GM21723 (cell line): ENCODE data around the gene OR12D2.
"Not testable (repeated sequence)": the region's sequence is repeated elsewhere in the genome, so short reads cannot be mapped to it uniquely, and the experiment has no call there.

Experiments used
- ATAC-seq: cut with Tn5 transposase; IDR thresholded peaks from one replicate; pipeline ENCODE4 v1.9.1; 2021; ENCODE audit warnings: mild to moderate bottlenecking, moderate library complexity; ENCODE audit not compliant: unreplicated experiment

The OR12D2 gene, protein sequence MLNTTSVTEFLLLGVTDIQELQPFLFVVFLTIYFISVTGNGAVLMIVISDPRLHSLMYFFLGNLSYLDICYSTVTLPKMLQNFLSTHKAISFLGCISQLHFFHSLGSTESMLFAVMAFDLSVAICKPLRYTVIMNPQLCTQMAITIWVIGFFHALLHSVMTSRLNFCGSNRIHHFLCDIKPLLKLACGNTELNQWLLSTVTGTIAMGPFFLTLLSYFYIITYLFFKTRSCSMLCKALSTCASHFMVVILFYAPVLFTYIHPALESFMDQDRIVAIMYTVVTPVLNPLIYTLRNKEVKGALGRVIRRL

GRCh38 chr6:29395331-29395730 is at the start of gene OR12D2:
TSS of gene OR12D2 (plus strand) at chr6:29395631. CDS start at chr6:29396700, 1,069 bp downstream.
- no peak for ATAC-seq

DNA sequence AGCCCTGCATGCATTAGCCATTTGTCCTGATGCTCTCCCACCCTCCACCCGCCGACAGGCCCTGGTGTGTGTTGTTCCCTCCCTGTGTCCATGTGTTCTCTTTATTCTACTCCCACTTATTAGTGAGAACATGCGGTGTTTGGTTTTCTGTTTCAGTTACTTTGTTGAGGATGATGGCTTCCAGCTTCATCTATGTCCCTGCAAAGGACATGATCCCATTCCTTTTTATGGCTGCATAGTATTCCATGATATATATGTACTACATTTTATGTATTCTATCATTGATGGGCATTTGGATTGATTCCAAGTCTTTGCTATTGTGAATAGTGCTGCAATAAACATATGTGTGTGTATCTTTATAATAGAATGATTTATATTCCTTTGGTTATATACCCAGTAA is 46.1 kb upstream of the OR12D2 start:
- ATAC-seq = not testable (repeated sequence)

DNA sequence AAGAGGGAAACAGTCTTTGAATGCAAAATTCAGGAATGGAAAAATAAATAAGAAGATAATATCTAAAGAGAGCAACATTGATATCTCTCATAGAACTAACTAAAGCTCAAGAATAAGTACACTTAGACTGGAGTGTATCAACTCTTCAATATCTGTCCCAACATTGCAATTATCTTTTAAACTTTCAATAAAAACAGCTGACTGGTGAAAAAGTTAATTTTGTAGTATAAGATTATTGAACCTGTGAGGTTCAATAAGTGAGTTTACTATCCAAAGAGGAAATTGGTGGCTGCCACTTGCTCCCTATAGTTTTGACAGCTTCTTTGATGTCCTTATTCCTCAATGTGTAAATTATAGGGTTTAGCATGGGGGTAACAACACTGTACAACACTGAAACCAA is 40.5 kb upstream of the OR12D2 start:
- no peak for ATAC-seq

GRCh38 chr6:29355603-29356002 is 39.8 kb upstream of the OR12D2 start:
- ATAC-seq = no peak

GRCh38 chr6:29368765-29369164 is 26.7 kb upstream of the OR12D2 start, which contains the start of gene OR5V1:
TSS of gene OR5V1 (minus strand) at chr6:29368865. CDS start at chr6:29356195, 12,670 bp downstream.
- ATAC-seq = no peak

DNA sequence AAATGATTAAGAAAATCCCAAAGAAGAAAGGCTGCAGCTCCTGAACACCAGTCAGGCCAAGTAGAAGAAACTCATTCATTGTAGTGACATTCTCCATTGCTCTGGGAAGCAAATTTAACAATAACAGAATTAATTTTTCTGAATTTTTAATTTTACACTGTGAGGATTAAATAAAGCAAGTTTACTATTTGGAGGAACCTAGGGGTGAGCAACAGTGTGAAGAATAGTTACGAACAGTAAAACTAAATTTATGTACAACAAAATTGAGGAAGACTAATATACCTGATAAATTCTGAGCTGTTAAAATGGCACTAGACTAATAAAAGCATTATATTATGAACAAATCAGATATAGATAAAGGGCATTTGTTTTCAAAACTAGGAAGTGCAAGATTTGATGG is 20.2 kb upstream of the OR12D2 start, which contains the start of gene OR12D3:
TSS of gene OR12D3 (minus strand) at position 101 of the 400 bp plus-strand sequence. CDS start at position 97, 4 bp downstream.
- ATAC-seq = no peak

DNA sequence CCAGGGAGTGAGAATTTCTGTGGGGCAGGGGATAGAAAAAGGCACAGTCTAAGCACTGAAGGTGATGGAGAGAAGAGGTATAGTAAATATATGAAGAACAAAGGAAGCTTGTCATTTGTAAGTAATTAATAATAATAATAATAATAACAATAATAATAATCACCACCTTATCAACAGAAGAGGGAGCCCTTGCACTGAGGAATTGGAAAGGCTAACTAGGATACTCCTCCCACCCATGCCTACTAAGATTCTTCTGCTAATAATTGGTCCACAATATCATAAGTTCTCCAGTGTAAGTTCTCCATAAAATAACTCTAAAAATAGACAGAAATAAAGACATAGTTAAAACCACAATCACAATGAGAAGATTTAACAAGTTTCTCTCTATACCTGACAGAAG is 19.4 kb upstream of the OR12D2 start:
- ATAC-seq = no peak

DNA sequence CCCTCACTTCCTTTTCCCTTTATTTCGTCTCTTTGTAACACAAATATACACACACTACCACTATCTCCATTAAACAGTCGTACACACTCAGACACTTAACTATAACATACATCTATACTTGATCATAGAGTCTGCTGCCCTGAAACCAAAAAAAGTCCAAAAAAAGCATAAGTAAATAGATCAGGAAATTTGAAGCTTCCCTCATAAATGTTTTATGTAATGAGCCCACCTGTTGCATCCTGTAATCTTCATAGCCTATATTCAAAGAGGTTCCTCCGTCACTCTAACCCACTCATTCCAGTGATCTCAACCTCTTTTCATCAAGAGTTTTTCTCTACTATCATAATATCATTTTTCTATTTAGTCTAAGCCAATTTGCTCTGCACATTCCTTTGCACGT is 6.9 kb upstream of the OR12D2 start:
- no peak for ATAC-seq

- ATAC-seq = no peak
These were observed 4.1 kb downstream of the OR12D2 start for GRCh38 chr6:29399525-29399924.

- ATAC-seq = no peak
These were observed 8.4 kb downstream of the OR12D2 start for GRCh38 chr6:29403801-29404200.

- ATAC-seq = no peak
These were observed 19.2 kb downstream of the OR12D2 start, which contains the start of gene OR12D1 for GRCh38 chr6:29414588-29414987. TSS of gene OR12D1 (plus strand) at chr6:29414928.

GRCh38 chr6:29419516-29419915 is 24.1 kb downstream of the OR12D2 start:
- ATAC-seq = no peak

- no peak for ATAC-seq
These were observed 28.7 kb downstream of the OR12D2 start for GRCh38 chr6:29424168-29424567.

- ATAC-seq = no peak
These were observed 29.1 kb downstream of the OR12D2 start for GRCh38 chr6:29424575-29424974.

DNA sequence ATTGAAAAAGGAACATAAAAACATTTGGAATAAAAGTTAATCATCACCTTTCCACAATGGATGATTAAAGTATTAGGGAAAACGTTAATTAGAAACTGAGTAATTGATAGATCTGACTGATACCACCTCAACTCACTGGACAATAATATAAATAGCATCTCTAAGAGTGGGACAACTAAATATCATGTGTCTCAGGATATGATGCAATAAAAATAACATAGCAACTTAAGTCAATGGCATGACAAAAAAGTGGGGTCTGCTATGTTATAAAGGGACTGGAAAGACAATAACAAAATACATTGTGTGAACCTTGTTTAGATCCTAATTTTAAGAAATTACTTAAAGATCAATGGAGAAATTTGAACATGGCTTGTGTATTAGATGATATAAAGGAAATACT is 29.6 kb downstream of the OR12D2 start:
- ATAC-seq = no peak

GRCh38 chr6:29426654-29427053 is 31.2 kb downstream of the OR12D2 start:
- ATAC-seq = no peak

GRCh38 chr6:29436730-29437129 is 41.3 kb downstream of the OR12D2 start:
- not testable (repeated sequence) for ATAC-seq

- no peak for ATAC-seq
These were observed 43.6 kb downstream of the OR12D2 start, which contains the start of gene OR10C1 for GRCh38 chr6:29439006-29439405. TSS of gene OR10C1 (plus strand) at chr6:29439306. CDS start at chr6:29440016, 710 bp downstream.

- ATAC-seq = no peak
These were observed 47.3 kb downstream of the OR12D2 start for GRCh38 chr6:29442719-29443118.

- ATAC-seq = not testable (repeated sequence)
These were observed 48.6 kb downstream of the OR12D2 start for GRCh38 chr6:29444031-29444430.
